ENCODE data around the gene EPHB2.

Gene EPHB2

GRCh38 chr1:22868331-22868730, 157.7 kb downstream of the EPHB2 start:
- Histone ChIP-seq H3K79me2 (ENCODE audit: low read length) (no peaks in the 10 kb centered on the region), H4K20me1 (ENCODE audit: insufficient read depth, low read length) (no peaks in the 10 kb centered on the region), H3K36me3 (replicated peaks; ENCODE audit: insufficient read depth, low read length) (no peaks in the 10 kb centered on the region), H2AFZ (ENCODE audit: low read length) (no peak overlapping the region), H3K9me2 (replicated peaks; ENCODE audit: insufficient read depth, low read length) (no peaks in the 10 kb centered on the region), H3K9me3 (replicated peaks; ENCODE audit: insufficient read depth, low read length) (no peaks in the 10 kb centered on the region), H3K4me3 (ENCODE audit: low read length) (no peak overlapping the region), H3F3A (ENCODE audit: insufficient read depth, low read length) (no peaks in the 10 kb centered on the region), H3K27ac (ENCODE audit: low read length) (no peak overlapping the region), H3K27me3 (replicated peaks; ENCODE audit: insufficient read depth, low read length) (peaks cover 95% of the 10 kb centered on the region), H3K4me1 (ENCODE audit: low read length) (no peaks in the 10 kb centered on the region), H3K9ac (ENCODE audit: low read length) (no peak overlapping the region), H3K4me2 (ENCODE audit: low read depth, low read length) (no peak overlapping the region)
- no peak for TF ChIP-seq EZH2phosphoT487 (IDR thresholded peaks at IDR 0.05; ENCODE audit: low read length)
- TF ChIP-seq EZH2 (optimal IDR thresholded peaks at IDR 0.05; ENCODE audit: low read depth, low read length): no peak
- TF ChIP-seq, protein P1, sequence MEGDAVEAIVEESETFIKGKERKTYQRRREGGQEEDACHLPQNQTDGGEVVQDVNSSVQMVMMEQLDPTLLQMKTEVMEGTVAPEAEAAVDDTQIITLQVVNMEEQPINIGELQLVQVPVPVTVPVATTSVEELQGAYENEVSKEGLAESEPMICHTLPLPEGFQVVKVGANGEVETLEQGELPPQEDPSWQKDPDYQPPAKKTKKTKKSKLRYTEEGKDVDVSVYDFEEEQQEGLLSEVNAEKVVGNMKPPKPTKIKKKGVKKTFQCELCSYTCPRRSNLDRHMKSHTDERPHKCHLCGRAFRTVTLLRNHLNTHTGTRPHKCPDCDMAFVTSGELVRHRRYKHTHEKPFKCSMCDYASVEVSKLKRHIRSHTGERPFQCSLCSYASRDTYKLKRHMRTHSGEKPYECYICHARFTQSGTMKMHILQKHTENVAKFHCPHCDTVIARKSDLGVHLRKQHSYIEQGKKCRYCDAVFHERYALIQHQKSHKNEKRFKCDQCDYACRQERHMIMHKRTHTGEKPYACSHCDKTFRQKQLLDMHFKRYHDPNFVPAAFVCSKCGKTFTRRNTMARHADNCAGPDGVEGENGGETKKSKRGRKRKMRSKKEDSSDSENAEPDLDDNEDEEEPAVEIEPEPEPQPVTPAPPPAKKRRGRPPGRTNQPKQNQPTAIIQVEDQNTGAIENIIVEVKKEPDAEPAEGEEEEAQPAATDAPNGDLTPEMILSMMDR (IDR thresholded peaks at IDR 0.05; ENCODE audit: low read length): no peak
- DNase-seq: no peak

GRCh38 chr1:22869325-22869724, 158.7 kb downstream of the EPHB2 start:
- Histone ChIP-seq H3K9me2 (replicated peaks; ENCODE audit: insufficient read depth, low read length) (no peaks in the 10 kb centered on the region), H3K27me3 (replicated peaks; ENCODE audit: insufficient read depth, low read length) (peaks cover 96% of the 10 kb centered on the region), H3K9me3 (replicated peaks; ENCODE audit: insufficient read depth, low read length) (no peaks in the 10 kb centered on the region), H3K79me2 (ENCODE audit: low read length) (no peaks in the 10 kb centered on the region), H3F3A (ENCODE audit: insufficient read depth, low read length) (no peaks in the 10 kb centered on the region), H3K4me2 (ENCODE audit: low read depth, low read length) (no peak overlapping the region), H2AFZ (ENCODE audit: low read length) (no peak overlapping the region), H3K36me3 (replicated peaks; ENCODE audit: insufficient read depth, low read length) (no peaks in the 10 kb centered on the region), H3K27ac (ENCODE audit: low read length) (no peak overlapping the region), H3K9ac (ENCODE audit: low read length) (no peak overlapping the region), H3K4me1 (ENCODE audit: low read length) (no peaks in the 10 kb centered on the region), H3K4me3 (ENCODE audit: low read length) (no peak overlapping the region), H4K20me1 (ENCODE audit: insufficient read depth, low read length) (no peaks in the 10 kb centered on the region)
- no peak for DNase-seq
- no peak for TF ChIP-seq EZH2 (optimal IDR thresholded peaks at IDR 0.05; ENCODE audit: low read depth, low read length)
- TF ChIP-seq EZH2phosphoT487 (IDR thresholded peaks at IDR 0.05; ENCODE audit: low read length): no peak
- TF ChIP-seq, protein P1 (IDR thresholded peaks at IDR 0.05; ENCODE audit: low read length): no peak

GRCh38 chr1:22870201-22870871, 159.7 kb downstream of the EPHB2 start:
- Histone ChIP-seq H3K27ac (ENCODE audit: low read length) (no peak overlapping the region), H3K27me3 (replicated peaks; ENCODE audit: insufficient read depth, low read length) (peaks cover 96% of the 10 kb centered on the region), H3K9me2 (replicated peaks; ENCODE audit: insufficient read depth, low read length) (no peaks in the 10 kb centered on the region), H3K4me2 (ENCODE audit: low read depth, low read length) (no peak overlapping the region), H3K9ac (ENCODE audit: low read length) (no peak overlapping the region), H3F3A (ENCODE audit: insufficient read depth, low read length) (no peaks in the 10 kb centered on the region), H3K4me1 (ENCODE audit: low read length) (no peaks in the 10 kb centered on the region), H3K79me2 (ENCODE audit: low read length) (no peaks in the 10 kb centered on the region), H4K20me1 (ENCODE audit: insufficient read depth, low read length) (no peaks in the 10 kb centered on the region), H3K4me3 (ENCODE audit: low read length) (no peak overlapping the region), H2AFZ (ENCODE audit: low read length) (no peak overlapping the region), H3K36me3 (replicated peaks; ENCODE audit: insufficient read depth, low read length) (no peaks in the 10 kb centered on the region), H3K9me3 (replicated peaks; ENCODE audit: insufficient read depth, low read length) (no peaks in the 10 kb centered on the region)
- TF ChIP-seq EZH2phosphoT487 (IDR thresholded peaks at IDR 0.05; ENCODE audit: low read length): no peak
- TF ChIP-seq, protein P1 (IDR thresholded peaks at IDR 0.05; ENCODE audit: low read length): no peak
- no peak for TF ChIP-seq EZH2 (optimal IDR thresholded peaks at IDR 0.05; ENCODE audit: low read depth, low read length)
- no peak for DNase-seq

Data from MM.1S (cell line).